ENCODE data around the gene IL23A.
A peak's percentile ranks its signal among the peaks of the same experiment; 100 is the strongest.
"Not testable (repeated sequence)": the region's sequence is repeated elsewhere in the genome, so short reads cannot be mapped to it uniquely, and the experiment has no call there.

The IL23A gene

GRCh38 chr12:56338308-56339157 lies at the start of gene IL23A:
TSS of gene IL23A (plus strand) at chr12:56338884. CDS start at chr12:56339045, 161 bp downstream.
- peak; percentile 45 for DNase-seq

- DNase-seq, result no peak
Measured at GRCh38 chr12:56293795-56294194, 44.9 kb upstream of the IL23A start.

GRCh38 chr12:56296295-56296694 lies 42.4 kb upstream of the IL23A start:
- DNase-seq, result no peak

GRCh38 chr12:56297400-56297799 lies 41.3 kb upstream of the IL23A start:
- DNase-seq, result no peak

DNA sequence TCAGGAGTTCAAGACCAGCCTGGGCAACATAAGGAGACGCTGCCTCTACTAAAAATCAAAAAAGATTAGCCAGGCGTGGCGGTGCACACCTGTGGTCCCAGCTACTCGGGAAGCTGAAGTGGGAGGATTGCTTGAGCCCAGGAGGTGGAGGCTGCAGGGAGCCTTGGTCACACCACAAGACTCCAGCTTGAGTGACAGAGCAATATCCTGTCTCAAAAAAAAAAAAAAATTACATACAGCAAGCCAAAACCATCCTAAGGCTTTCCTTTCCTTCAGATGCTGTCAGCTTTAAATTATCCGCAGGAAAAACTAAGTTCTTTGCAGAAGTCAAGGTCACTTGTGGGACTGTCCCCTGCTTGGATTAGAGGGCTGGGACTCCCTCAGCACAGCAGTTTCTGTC lies 39.9 kb upstream of the IL23A start:
- no peak for DNase-seq

- peak; percentile 14 for DNase-seq
Measured at GRCh38 chr12:56299308-56299852, 39.3 kb upstream of the IL23A start.

GRCh38 chr12:56299853-56300643 lies 38.6 kb upstream of the IL23A start, which contains the start of gene CS:
TSS of gene CS (minus strand) at chr12:56300330. CDS start at chr12:56300201, 129 bp downstream.
- peak; percentile 99 for DNase-seq

DNA sequence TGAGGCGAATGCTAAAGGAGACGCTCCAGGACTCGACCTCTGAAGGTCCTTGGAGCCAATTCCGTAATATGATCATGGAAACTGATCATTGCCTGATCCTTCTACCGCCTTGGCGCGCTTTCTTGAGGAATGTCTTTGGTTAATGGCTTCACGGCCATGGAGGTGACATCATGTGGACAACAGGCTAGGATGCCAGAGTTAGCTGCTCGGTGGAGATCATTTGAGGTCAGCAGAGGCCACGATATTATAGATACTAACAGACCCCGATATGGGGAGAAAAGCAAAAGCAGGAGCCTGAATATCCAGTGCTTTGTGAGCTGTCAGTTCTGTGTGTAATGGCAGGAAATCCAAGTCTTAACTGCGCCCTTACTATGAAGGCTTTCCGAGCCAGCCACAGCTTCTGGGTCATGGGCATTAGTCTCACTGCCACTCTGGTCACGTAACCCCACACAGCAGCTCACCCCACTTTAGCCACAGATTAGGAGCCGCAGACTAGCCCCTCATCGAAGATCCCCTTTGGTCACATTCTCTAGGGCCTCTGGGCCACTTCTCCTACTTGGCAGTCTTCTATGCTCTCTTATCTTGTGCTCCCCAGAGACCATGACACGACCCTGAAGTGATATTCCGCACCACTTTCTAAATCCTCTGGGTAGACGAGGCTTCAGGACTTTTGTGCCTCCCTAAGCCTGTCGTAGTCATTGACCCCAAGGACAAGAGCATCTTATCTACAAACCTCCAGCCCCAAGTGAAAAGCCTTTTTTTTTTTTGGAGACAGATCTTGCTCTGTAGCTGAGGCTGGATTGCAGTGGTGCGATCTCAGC lies 37.8 kb upstream of the IL23A start:
- DNase-seq, result no peak

DNA sequence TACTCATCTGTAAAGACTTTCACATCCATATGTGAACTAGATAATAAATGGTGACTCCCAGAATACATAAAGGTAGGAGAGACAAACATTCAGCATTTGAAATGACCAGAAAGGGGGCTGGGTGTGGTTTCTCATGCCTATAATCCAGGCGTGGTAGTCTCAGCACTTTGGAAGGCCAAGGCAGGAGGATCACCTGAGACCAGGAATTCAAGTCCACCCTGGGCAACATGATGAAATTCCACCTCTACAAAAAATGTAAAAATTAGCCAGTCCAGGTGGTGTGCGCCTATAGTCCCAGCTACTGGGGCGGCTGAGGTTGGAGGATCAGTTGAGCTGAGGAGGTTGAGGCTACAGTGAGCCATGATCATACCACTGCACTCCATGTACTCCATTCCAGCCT lies 34.4 kb upstream of the IL23A start:
- DNase-seq, result peak; percentile 1

- no peak for DNase-seq
Measured at GRCh38 chr12:56304872-56305590, 33.7 kb upstream of the IL23A start.

DNA sequence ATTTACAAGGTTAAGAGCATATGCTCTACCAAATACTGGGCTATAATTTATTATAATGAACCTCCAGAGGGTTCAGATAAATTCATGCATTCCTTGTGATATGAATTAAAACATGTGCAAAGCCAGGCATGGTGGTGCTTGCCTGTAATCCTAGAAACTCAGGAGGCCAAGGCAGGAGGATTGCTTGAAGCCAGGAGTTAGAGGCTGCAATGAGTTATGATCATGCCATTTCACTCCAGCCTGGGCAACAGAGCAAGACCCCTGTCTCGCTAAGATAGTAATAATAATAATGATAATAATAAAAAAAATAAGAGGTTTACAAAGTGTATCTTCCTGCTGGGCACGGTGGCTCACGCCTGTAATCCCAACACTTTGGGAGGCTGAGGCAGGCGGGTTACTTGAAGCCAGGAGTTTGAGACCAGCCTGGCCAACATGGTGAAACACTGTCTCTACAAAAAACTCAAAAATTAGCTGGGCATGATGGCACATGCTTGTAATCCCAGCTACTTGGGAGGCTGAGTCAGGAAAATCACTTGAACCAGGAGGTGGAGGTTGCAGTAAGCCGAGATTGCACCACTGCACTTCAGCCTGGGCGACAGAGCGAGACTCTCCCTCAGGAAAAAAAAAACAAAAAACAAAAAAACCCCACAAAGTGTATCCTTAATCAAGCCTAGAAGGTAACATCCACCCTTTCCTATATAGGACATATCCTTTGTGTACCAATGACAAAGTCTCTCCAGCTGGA lies 31.3 kb upstream of the IL23A start:
- peak; percentile 0 for DNase-seq

DNA sequence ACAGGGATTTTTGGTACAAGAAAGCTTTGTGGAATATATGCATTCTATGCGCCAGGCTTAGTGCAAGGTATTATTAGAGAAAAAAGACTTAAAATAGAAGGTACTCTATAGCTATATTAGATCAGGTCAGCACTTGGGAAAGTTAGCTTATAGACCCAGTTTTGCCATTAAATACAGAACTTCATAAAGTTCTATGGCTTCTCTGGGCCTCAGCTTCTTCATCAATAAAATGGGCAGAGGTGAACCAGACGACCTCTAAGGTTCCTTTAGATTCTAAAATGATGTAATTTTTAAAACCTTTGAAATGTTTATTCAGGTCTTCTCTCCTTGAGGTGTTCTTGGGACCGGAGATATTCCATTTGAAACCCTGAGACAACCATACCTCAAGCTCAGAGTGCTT lies 30.0 kb upstream of the IL23A start:
- DNase-seq, result peak; percentile 0

GRCh38 chr12:56311003-56311402 lies 27.7 kb upstream of the IL23A start:
- DNase-seq, result peak; percentile 1

- peak; percentile 1 for DNase-seq
Measured at GRCh38 chr12:56315249-56315621, 23.4 kb upstream of the IL23A start.

DNA sequence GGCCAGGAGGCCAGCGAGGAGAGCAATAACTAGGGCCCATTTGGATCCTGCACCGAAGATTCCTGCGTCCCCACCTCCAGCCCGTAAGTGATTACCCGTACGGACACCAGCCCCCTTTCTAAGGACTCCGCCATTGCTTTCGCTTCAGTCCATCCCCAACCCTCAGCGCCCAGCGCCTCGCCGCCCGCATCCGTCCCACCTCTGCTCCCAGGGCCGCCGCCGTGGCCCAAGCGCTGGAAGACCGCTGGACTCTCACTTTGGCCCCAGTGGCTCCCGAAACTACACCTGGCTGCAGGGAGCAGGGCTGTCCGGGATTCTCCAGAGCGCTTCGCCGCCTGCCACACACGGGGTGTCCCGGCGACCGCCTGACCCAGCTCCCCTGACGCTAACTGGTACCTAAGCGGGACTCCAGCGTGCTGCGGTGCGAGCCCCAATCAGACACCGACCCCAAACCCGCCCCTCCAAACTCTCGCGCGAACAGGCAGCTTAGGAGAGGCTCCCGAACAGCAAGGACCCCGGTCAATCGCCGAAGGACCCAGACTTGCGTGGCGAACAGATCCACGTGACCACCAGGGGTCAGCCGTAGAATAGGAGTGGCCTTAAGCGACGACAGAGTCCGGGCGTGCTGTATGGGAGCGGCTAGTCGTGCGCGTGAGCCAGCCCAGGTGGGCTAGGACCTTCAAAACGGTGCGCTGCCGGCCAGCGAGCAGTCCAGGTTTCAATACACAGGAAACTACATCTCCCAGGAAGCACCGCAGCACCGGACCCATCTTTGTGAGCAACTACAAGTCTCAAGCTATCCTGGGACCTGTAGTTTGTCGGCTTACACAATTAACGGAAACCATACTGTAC lies 22.8 kb upstream of the IL23A start, which contains the start of gene CNPY2:
TSS of gene CNPY2 (minus strand) at position 367 of the 852 bp plus-strand sequence. CDS start 771 bp downstream, outside the sequence.
- DNase-seq, result peak; percentile 100

- no peak for DNase-seq
Measured at GRCh38 chr12:56317675-56318074, 21.0 kb upstream of the IL23A start.

- DNase-seq, result peak; percentile 0
Measured at GRCh38 chr12:56321027-56321426, 17.7 kb upstream of the IL23A start.

DNA sequence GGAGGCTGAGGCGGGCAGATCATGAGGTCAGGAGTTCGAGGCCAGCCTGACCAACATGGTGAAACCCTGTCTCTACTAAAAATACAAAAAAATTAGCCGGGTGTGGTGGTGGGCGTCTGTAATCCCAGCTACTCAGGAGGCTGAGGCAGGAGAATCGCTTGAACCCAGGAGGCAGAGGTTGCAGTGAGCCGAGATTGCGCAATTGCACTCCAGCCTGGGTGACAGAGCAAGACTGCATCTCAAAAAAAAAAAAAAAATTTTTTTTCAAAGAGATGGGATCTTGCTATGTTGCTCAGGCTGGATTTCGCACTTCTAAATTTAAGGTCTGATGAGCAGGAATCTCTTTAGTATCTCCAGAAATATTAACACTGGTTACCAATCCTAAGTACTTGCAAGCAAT lies 17.1 kb upstream of the IL23A start:
- not testable (repeated sequence) for DNase-seq

GRCh38 chr12:56324206-56324605 lies 14.5 kb upstream of the IL23A start:
- DNase-seq, result peak; percentile 0

GRCh38 chr12:56326126-56326525 lies 12.6 kb upstream of the IL23A start:
- peak; percentile 0 for DNase-seq

Data from NCI-H226 (cell line).